HEK293T (cell line): ENCODE data around the gene TRIM8.

Experiments
- ARNT ChIP-seq: fragments of 450-650 bp; IDR thresholded peaks from 2 replicates; pipeline ENCODE4 v1.6.1; 2017; ENCODE audit warnings: mild to moderate bottlenecking
- BHLHE40 ChIP-seq: fragments of 450-650 bp; IDR thresholded peaks from 2 replicates; pipeline ENCODE4 v1.6.1; 2016; ENCODE audit warnings: mild to moderate bottlenecking, moderate library complexity, borderline replicate concordance
- CTBP1 ChIP-seq: fragments of 450-650 bp; IDR thresholded peaks from 2 replicates; pipeline ENCODE4 v1.6.1; 2016; ENCODE audit warnings: borderline replicate concordance
- ELF4 ChIP-seq: fragments of 450-650 bp; IDR thresholded peaks from 2 replicates; pipeline ENCODE4 v1.6.1; 2017; ENCODE audit warnings: antibody characterized with exemption
- FOXA1 ChIP-seq: fragments of 450-650 bp; IDR thresholded peaks from 2 replicates; pipeline ENCODE4 v1.6.1; 2016; ENCODE audit warnings: mild to moderate bottlenecking
- FOXK2 ChIP-seq: fragments of 450-650 bp; IDR thresholded peaks from 2 replicates; pipeline ENCODE4 v1.6.1; 2016; ENCODE audit warnings: mild to moderate bottlenecking
- FOXM1 ChIP-seq: fragments of 450-650 bp; IDR thresholded peaks from 2 replicates; pipeline ENCODE4 v1.6.1; 2017; ENCODE audit warnings: mild to moderate bottlenecking, borderline replicate concordance
- HDGF ChIP-seq: fragments of 450-650 bp; IDR thresholded peaks from 2 replicates; pipeline ENCODE4 v1.6.1; 2017; ENCODE audit warnings: antibody characterized with exemption, borderline replicate concordance
- L3MBTL2 ChIP-seq: fragments of 450-650 bp; conservative IDR thresholded peaks from 2 replicates; pipeline ENCODE4 v1.6.1; 2016; ENCODE audit warnings: mild to moderate bottlenecking
- NFRKB ChIP-seq: fragments of 450-650 bp; IDR thresholded peaks from 2 replicates; pipeline ENCODE4 v1.6.1; 2016; ENCODE audit warnings: mild to moderate bottlenecking, moderate library complexity
- SP1 ChIP-seq: fragments of 450-650 bp; IDR thresholded peaks from 2 replicates; pipeline ENCODE4 v1.6.1; 2017
- SUZ12 ChIP-seq: fragments of 450-650 bp; IDR thresholded peaks from 2 replicates; pipeline ENCODE4 v1.6.1; 2016; ENCODE audit warnings: mild to moderate bottlenecking
- TARDBP ChIP-seq: fragments of 450-650 bp; IDR thresholded peaks from 2 replicates; pipeline ENCODE4 v1.6.1; 2016
- TF ChIP-seq, protein P1 (sequence below): fragments of 450-650 bp; IDR thresholded peaks from 2 replicates; pipeline ENCODE4 v1.6.1; 2016

DNA sequence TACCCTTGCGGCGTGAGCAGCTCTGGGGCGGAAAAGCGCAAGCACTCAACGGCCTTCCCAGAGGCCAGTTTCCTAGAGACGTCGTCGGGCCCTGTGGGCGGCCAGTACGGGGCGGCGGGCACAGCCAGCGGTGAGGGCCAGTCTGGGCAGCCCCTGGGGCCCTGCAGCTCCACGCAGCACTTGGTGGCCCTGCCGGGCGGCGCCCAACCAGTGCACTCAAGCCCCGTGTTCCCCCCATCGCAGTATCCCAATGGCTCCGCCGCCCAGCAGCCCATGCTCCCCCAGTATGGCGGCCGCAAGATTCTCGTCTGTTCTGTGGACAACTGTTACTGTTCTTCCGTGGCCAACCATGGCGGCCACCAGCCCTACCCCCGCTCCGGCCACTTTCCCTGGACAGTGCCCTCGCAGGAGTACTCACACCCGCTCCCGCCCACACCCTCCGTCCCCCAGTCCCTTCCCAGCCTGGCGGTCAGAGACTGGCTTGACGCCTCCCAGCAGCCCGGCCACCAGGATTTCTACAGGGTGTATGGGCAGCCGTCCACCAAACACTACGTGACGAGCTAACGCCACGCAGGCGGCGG, 12.6 kb downstream of the TRIM8 start:
- no peak for TF ChIP-seq CTBP1
- no peak for TF ChIP-seq SUZ12
- TF ChIP-seq FOXK2: no peak
- TF ChIP-seq FOXM1: no peak
- no peak for TF ChIP-seq BHLHE40
- TF ChIP-seq FOXA1: no peak
- no peak for TF ChIP-seq SP1
- no peak for TF ChIP-seq ARNT
- TF ChIP-seq HDGF: no peak
- no peak for TF ChIP-seq ELF4
- no peak for TF ChIP-seq L3MBTL2
- TF ChIP-seq, protein P1, sequence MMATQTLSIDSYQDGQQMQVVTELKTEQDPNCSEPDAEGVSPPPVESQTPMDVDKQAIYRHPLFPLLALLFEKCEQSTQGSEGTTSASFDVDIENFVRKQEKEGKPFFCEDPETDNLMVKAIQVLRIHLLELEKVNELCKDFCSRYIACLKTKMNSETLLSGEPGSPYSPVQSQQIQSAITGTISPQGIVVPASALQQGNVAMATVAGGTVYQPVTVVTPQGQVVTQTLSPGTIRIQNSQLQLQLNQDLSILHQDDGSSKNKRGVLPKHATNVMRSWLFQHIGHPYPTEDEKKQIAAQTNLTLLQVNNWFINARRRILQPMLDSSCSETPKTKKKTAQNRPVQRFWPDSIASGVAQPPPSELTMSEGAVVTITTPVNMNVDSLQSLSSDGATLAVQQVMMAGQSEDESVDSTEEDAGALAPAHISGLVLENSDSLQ: no peak
- TF ChIP-seq NFRKB: no peak
- TF ChIP-seq TARDBP: no peak
